DND-41 (cell line): Measurements from ENCODE around the gene RPS6KC1.

Experiments
- CTCF ChIP-seq: IDR thresholded peaks from 2 replicates; pipeline ENCODE4 v1.5.1; 2012; ENCODE audit warnings: borderline replicate concordance, low read length, moderate library complexity, mild to moderate bottlenecking; ENCODE audit not compliant: poor library complexity, severe bottlenecking; ENCODE audit errors: extremely low read depth
- EZH2 ChIP-seq: IDR thresholded peaks from 3 replicates; pipeline ENCODE4 v1.6.1; 2012; ENCODE audit warnings: borderline replicate concordance, low read depth, mild to moderate bottlenecking, moderate library complexity, low read length, inconsistent platforms; ENCODE audit not compliant: severe bottlenecking

GRCh38 chr1:213095467-213095866 lies 44.4 kb downstream of the RPS6KC1 start:
- no peak for TF ChIP-seq CTCF
- TF ChIP-seq EZH2: no peak
